AG10803 (cell line): ENCODE data around the gene BRMS1.

Experiments
- DNase-seq: peaks from one replicate; pipeline ENCODE4 v3.0.0; 2010; ENCODE audit warnings: low read depth
- H3K4me3 ChIP-seq: 2 replicates; pipeline ENCODE4 v1.5.1; 2011; ENCODE audit warnings: mild to moderate bottlenecking, low read length, control low read depth
- CTCF ChIP-seq: conservative IDR thresholded peaks from 2 replicates; pipeline ENCODE4 v1.5.1; 2011; ENCODE audit warnings: mild to moderate bottlenecking, low read length, control low read depth, inconsistent platforms

Gene BRMS1

GRCh38 chr11:66328031-66328301, 16.9 kb downstream of the BRMS1 start:
- TF ChIP-seq CTCF: no peak
- H3K4me3 ChIP-seq: no peak overlapping the region
- no peak for DNase-seq

- 0 out of 2 replicates have a peak, but pooled peaks have one; percentile 17 for TF ChIP-seq CTCF
- peak; percentile 68 for DNase-seq
- H3K4me3 ChIP-seq: no peak overlapping the region; the same call in 1 of the 2 replicates
These were observed 17.5 kb downstream of the BRMS1 start for GRCh38 chr11:66327171-66328030.

GRCh38 chr11:66326261-66327111, 18.4 kb downstream of the BRMS1 start:
- DNase-seq: peak; percentile 77

GRCh38 chr11:66325263-66325671, 19.6 kb downstream of the BRMS1 start:
- H3K4me3 ChIP-seq: no peak overlapping the region
- DNase-seq: peak; percentile 9

More at GRCh38 chr11:66326261-66327111, 18.4 kb downstream of the BRMS1 start:
- no peak for TF ChIP-seq CTCF
- no peak overlapping the region; the same call in 1 of the 2 replicates for H3K4me3 ChIP-seq

GRCh38 chr11:66324664-66325063, 20.2 kb downstream of the BRMS1 start:
- DNase-seq: peak; percentile 75
- no peak overlapping the region for H3K4me3 ChIP-seq

More at GRCh38 chr11:66325263-66325671, 19.6 kb downstream of the BRMS1 start:
- TF ChIP-seq CTCF: no peak

GRCh38 chr11:66323684-66324083, 21.2 kb downstream of the BRMS1 start:
- no peak for DNase-seq
- TF ChIP-seq CTCF: no peak
- no peak overlapping the region for H3K4me3 ChIP-seq

More at GRCh38 chr11:66324664-66325063, 20.2 kb downstream of the BRMS1 start:
- TF ChIP-seq CTCF: no peak
